Upper lobe of right lung (tissue), 1 donor: ENCODE measurements around the gene CBFA2T3. TPM values are rescaled to one million over a fixed set of nuclear protein-coding genes. Genes with fewer than 3 reads are reported as not detected.
"Not testable (repeated sequence)": the region's sequence is repeated elsewhere in the genome, so short reads cannot be mapped to it uniquely, and the experiment has no call there.

Experiments used
- ATAC-seq: fragments of 200-7000 bp; cut with Tn5 transposase; one replicate; pipeline ENCODE4 v1.9.1; 2020; ENCODE audit warnings: mild to moderate bottlenecking, moderate library complexity
- DNase-seq: peaks from one replicate; pipeline ENCODE4 v3.0.0-alpha.2; 2020
- H3K27ac ChIP-seq: fragments of 200-600 bp; one replicate; pipeline ENCODE4 v1.8.0; 2022
- H3K27me3 ChIP-seq: fragments of 200-600 bp; one replicate; pipeline ENCODE4 v1.8.0; 2022; ENCODE audit warnings: mild to moderate bottlenecking
- H3K36me3 ChIP-seq: fragments of 200-600 bp; one replicate; pipeline ENCODE4 v1.8.0; 2022
- H3K4me1 ChIP-seq: fragments of 200-600 bp; one replicate; pipeline ENCODE4 v1.8.0; 2022
- H3K4me3 ChIP-seq: fragments of 200-600 bp; one replicate; pipeline ENCODE4 v1.8.0; 2022; ENCODE audit warnings: mild to moderate bottlenecking
- H3K9me3 ChIP-seq: fragments of 200-600 bp; one replicate; pipeline ENCODE4 v1.8.0; 2022
- intact Hi-C: fragments of 100-400 bp; cut with DNase I; formaldehyde crosslinking; loops from one replicate; pipeline ENCODE4 v1.11.0; 2022
- total RNA-seq: library from RNA; stranded (reverse); fragmentation: NEBNext Ultra II Directional; extraction: Animal tissue kit (Norgen Biotek cat#: 25700); gene quantifications from one replicate; pipeline ENCODE4 v1.2.1, GENCODE V29; 2021
- TF ChIP-seq, protein P1 (sequence below): fragments of 200-600 bp; IDR thresholded peaks from one replicate; pipeline ENCODE4 v1.8.0; 2022; ENCODE audit warnings: antibody characterized with exemption
- donor health status: DM: no; HTN: yes; CAD: no; lungs with severe emphysema.

The CBFA2T3 gene
- total RNA-seq, 1 donor from 2014 or later = 19.0 TPM

GRCh38 chr16:88922826-88923410 is 54.1 kb downstream of the CBFA2T3 start:
- Histone ChIP-seq H3K27ac (peak overlapping the region; percentile 65), H3K27me3 (no peaks in the 10 kb centered on the region), H3K4me1 (peaks cover 49% of the 10 kb centered on the region), H3K36me3 (no peaks in the 10 kb centered on the region), H3K9me3 (no peaks in the 10 kb centered on the region), H3K4me3 (no peak overlapping the region)
- intact Hi-C loops = no loop called here
- ATAC-seq (no peak), DNase-seq (no peak)
- TF ChIP-seq, protein P1, sequence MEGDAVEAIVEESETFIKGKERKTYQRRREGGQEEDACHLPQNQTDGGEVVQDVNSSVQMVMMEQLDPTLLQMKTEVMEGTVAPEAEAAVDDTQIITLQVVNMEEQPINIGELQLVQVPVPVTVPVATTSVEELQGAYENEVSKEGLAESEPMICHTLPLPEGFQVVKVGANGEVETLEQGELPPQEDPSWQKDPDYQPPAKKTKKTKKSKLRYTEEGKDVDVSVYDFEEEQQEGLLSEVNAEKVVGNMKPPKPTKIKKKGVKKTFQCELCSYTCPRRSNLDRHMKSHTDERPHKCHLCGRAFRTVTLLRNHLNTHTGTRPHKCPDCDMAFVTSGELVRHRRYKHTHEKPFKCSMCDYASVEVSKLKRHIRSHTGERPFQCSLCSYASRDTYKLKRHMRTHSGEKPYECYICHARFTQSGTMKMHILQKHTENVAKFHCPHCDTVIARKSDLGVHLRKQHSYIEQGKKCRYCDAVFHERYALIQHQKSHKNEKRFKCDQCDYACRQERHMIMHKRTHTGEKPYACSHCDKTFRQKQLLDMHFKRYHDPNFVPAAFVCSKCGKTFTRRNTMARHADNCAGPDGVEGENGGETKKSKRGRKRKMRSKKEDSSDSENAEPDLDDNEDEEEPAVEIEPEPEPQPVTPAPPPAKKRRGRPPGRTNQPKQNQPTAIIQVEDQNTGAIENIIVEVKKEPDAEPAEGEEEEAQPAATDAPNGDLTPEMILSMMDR = no peak

DNA sequence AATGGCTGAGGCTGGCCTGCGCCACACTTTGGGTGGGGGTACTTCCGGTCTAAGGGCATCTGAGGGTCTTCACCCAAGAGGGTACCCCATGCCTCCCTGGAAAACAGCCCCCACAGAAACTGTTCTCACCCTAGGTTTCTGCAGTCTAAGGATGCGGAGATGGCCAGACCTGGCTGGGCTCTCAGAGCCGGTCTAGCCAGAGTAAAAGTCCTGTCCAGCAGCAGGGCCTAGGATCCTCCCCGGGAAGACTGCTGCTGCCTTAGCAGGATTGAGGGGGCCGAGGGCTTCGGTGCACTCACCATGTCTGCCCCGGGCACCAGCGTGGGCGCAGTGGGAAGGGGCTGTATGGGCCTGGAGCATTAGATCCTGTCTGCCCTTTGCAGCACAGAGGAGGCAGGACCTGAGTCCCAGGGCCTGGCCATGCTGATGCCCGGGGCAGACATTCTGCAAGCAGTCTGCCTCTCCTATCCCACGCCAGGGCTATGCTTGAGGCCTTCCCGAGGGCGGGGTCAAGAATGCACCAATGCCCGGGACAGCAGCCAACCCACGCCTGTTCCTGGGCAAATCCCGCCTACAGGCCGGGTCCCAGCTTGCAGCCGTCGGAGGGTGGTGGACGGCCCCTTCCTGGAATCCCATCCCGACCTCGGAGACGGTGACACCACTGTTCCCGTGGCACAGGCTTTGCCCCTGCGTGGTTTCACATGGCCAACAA is 54.7 kb downstream of the CBFA2T3 start:
- Histone ChIP-seq H3K36me3 (no peaks in the 10 kb centered on the region), H3K9me3 (no peaks in the 10 kb centered on the region), H3K27ac (peak overlapping the region; percentile 73), H3K4me3 (peak overlapping the region; percentile 4), H3K27me3 (no peaks in the 10 kb centered on the region), H3K4me1 (peaks cover 49% of the 10 kb centered on the region)
- DNase-seq (peak; percentile 82), ATAC-seq (peak; percentile 66)
- intact Hi-C loops = no loop called here
- TF ChIP-seq, protein P1 = no peak

DNA sequence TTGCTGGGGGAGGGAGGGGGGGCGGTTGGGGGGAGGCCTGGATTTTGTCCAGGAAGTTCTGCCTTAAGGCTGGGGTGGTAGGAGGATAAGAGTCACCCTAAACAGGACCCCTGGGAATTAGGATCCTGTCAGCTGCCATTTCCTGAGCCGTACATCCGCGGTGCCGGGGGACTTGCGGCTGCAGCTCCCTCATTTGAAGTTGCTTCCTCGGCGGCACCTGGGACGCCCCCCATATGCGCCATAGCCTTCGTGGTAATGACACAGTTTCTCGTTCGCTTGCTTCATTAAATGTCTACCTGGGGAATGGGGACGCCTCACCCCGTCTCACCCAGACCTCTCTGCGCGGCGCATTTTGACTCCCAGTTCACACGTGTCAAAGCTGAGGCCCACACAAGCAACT is 55.4 kb downstream of the CBFA2T3 start:
- TF ChIP-seq, protein P1 = no peak
- Histone ChIP-seq H3K36me3 (no peaks in the 10 kb centered on the region), H3K9me3 (no peaks in the 10 kb centered on the region), H3K27ac (peak overlapping the region; percentile 73), H3K4me3 (peak overlapping the region; percentile 4), H3K4me1 (peaks cover 49% of the 10 kb centered on the region), H3K27me3 (no peaks in the 10 kb centered on the region)
- no peak for DNase-seq
- ATAC-seq = no peak
- intact Hi-C loops = no loop called here

DNA sequence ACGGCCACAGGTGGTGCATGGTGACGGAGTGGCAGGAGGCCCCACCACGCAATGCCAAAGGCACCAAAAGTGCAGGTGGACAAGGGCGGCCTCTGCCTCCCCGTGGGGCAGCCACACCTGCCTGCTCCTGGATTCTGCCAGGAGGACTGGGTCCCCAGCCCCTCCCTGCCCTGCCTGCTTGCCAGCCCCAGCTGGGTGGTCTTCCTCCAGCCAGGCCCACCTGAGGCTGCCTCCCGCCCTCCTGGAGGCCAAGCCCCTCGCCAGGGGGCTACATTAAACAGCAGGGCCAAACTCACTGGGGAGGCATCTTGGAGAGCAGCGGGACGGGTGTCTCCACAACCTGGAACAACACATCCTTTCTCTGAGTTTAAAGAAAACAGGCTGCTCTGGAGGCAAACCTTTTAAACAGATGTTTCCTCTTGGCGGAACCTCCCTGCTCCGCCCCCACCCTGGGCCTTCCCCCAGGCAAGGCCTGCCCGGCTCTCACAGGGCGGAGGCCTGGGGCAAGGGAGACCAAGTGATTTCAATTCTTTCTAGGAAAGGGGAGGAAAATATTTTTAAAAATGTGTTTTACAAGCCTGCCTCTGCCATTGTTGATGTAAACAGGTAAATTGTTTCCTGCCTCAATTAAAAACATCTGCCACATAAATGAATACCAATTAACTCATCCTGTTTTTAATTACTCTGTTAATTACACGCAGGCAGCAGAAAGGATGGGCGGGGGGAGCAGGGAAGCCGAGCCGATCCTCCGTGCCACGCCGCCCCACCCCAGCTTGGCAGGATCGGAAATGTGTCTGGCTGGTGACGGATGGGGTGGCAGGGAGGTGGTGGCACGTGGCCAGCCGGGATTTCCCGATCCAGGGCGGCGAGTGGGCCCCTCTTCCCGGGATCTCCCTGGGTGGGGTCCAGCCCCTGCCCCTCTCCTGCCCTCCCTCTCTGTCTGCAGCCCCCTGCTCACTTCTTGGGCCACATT is 56.1 kb downstream of the CBFA2T3 start:
- H3K27ac ChIP-seq = peak overlapping the region; percentile 73
- no peaks in the 10 kb centered on the region for H3K36me3 ChIP-seq
- peak overlapping the region; percentile 4 for H3K4me3 ChIP-seq
- peak; percentile 55 for ATAC-seq
- intact Hi-C loops = no loop called here
- H3K9me3 ChIP-seq = no peaks in the 10 kb centered on the region
- H3K27me3 ChIP-seq = no peaks in the 10 kb centered on the region
- TF ChIP-seq, protein P1 = no peak
- H3K4me1 ChIP-seq = peaks cover 49% of the 10 kb centered on the region
- DNase-seq = no peak

GRCh38 chr16:88919936-88920335 is 57.1 kb downstream of the CBFA2T3 start:
- H3K9me3 ChIP-seq = no peaks in the 10 kb centered on the region
- no peaks in the 10 kb centered on the region for H3K27me3 ChIP-seq
- no peak overlapping the region for H3K4me3 ChIP-seq
- DNase-seq = no peak
- peaks cover 42% of the 10 kb centered on the region for H3K4me1 ChIP-seq
- TF ChIP-seq, protein P1 = no peak
- no peak for ATAC-seq
- intact Hi-C loops = no loop called here
- H3K36me3 ChIP-seq = no peaks in the 10 kb centered on the region
- peak overlapping the region; percentile 73 for H3K27ac ChIP-seq

DNA sequence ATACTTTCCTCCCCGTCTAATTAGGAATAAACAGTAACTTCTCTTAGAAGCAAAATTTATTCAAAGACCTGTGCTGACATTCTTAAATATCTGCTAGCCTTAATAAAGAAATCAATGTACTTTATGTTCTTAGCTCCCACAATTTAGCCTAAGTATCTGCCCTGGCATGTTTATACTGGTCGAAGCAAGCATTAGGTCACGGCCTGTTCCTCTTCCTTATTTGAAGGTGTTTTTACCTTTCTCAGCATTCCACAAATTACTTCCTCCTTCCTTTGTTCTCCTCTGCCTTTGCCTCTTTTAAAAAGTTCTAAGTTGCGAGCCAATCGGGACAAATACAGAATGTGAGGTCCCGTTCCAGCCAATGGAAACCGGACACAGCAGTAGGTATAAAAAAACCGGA is 58.1 kb downstream of the CBFA2T3 start:
- H3K27ac ChIP-seq, H3K27me3 ChIP-seq, intact Hi-C loops: not testable (repeated sequence)

More for the DNA sequence above, 58.1 kb downstream of the CBFA2T3 start:
- not testable (repeated sequence) for H3K9me3 ChIP-seq, H3K36me3 ChIP-seq, ATAC-seq, DNase-seq, H3K4me3 ChIP-seq
- peaks cover 40% of the 10 kb centered on the region for H3K4me1 ChIP-seq
